H54 (cell line): ENCODE results near the gene S100A1.

Source experiments
- DNase-seq: peaks from one replicate; pipeline ENCODE4 v3.0.0; 2011; ENCODE audit warnings: low spot score, mixed read lengths; ENCODE audit not compliant: insufficient read length
- FAIRE-seq: peaks from 3 replicates; lab custom pipeline; 2011; peaks lifted over from hg19 to GRCh38; lab: Jason Lieb, UNC
- POLR2A ChIP-seq: IDR thresholded peaks from 2 replicates; pipeline ENCODE4 v1.6.1; 2011; ENCODE audit warnings: low read depth, mild to moderate bottlenecking, low read length

Gene S100A1

DNA sequence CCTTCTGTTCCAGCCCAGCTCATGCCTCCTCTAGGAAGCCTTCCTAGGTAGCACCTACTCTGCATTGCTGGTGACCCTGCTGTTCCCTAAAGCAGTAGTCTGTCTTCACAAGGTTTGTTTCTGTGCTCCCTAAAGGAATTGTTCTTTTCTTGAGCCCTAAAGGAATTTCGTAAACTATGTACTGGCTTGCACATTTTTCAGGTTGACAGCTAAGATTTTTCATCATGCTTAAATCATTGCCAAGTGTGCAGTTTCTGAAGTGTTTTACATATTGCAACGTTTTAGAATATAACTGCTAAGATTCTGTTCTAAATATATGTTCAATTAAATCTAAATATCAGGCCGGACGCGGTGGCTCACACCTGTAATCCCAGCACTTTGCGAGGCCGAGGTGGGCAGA lies 28.4 kb upstream of the S100A1 start:
- no peak for FAIRE-seq
- TF ChIP-seq POLR2A = no peak
- no peak for DNase-seq

DNA sequence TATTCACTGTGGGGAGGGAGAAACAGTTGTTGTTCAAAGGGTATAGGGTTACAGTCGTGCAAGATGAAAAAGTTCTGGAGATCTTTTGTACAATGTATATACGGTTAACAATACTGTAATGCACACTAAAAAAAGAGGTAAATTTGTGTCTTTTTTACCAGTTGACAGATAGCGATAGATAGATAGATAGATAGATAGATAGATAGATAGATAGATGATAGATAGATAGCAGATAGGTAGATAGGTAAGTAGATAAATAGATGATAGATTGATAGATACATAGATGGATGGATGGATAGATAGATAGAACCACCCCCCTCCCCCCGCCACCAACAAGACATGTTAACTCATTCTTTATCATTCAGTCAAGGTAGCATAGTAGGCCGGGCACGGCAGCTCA lies 25.5 kb upstream of the S100A1 start:
- no peak for DNase-seq
- no peak for FAIRE-seq
- no peak for TF ChIP-seq POLR2A

DNA sequence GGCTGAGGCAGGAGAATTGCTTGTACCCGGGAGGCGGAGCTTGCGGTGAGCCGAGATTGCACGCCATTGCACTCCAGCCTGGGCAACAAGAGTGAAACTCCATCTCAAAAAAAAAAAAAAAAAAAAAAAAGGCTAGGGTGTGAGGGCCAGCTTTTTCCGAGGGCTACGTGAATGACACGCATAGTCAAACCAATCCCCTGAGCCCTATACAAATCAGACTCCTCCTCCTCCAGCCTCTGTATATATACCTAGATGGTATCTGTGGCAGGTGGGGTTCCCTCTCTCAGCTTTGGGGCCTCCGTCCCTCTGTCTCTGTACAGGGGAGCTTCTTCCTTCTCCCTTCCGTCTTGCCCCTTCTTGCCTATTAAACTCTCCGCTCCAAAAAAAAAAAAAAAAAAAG lies 22.0 kb upstream of the S100A1 start:
- FAIRE-seq (no peak), DNase-seq (no peak)
- no peak for TF ChIP-seq POLR2A

DNA sequence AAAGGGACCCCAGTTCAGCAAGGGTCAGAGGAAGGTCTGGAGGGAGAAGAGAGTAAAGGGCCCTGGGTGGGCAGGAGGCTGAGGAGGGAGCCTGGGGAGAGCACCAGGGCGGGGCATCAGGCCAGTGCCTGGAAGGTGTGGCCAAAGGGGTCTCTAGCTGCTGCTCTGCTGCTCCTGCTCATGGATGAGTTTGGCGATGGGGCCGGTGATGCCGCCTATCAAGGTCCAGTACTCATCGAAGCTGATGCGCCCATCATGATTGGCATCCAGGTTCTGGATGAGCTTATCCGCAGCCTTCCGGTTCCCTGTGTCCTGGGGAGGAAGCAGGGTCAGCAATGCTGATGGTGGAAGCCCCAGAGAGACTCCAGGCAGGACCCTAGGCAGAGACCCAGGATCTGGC lies 20.9 kb upstream of the S100A1 start:
- no peak for TF ChIP-seq POLR2A
- FAIRE-seq (no peak), DNase-seq (no peak)

DNA sequence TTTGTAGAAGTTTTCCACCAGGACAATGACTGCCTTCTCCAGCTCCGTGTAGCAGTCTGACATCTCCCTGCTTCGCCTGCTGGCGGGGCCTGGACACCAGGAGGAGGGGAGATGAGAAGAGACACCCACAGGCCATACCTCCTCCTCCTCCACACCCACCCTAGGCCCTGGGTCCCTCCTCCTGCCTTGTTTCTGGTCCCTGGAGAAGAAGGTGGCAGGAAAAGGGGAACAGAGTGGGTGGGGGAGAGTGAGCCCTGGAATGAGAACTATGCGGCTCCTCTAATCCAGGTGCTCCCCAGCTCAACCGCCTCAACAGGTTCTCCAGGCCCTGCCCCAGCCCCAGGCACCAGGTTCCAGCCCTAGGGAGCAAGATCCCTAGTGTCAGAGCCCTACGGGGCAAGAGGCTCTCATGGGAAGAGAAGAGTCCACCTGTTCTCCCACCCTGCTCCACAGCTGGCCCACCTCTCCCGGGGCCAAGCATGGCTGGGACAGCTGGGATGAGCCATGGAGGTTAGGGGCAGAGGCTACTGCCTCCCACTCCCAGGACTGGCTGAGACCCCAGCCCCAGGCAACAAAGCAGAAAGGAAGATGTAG lies 20.0 kb upstream of the S100A1 start:
- DNase-seq (no peak), FAIRE-seq (no peak)
- TF ChIP-seq POLR2A = no peak

DNA sequence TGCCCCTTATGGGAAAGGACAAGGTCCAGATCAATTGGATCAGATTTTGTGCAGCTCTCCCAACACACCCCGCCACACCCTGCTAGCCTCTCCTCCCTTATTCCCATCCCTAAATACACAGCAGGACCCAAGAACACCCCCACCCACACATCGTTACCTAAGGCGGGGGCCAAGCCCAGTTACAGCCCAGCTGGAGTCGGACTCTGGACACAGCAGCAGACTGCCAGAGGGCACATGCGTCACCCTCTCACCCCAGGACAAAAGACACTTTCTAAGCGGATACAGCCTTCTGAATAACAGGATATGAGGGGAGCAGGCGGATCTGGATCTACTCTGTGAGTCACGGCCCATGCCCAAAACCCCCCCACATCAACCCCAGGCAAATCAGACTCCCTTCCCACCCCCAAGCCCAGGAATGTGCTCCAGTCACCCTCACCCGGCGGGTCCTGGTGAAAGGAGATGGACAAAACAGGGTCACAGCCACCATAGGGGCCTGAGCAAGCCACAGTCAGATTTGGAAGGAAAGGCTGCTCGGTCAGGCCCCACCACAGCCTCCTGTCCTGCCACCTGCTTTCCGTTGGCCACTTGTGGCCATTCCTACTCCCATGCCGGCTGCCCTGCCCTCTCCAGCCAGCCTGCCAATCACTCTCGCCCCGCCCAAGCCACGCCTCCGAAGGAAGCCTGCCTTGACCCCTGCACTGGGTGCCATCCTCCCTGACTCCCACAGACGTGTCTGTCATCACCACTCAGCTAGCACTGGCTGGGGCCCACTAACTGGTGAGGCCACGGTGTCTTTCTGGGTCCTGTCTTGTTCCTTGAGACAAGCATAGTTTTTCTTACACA lies 19.3 kb upstream of the S100A1 start:
- FAIRE-seq (no peak), DNase-seq (peak; percentile 88)
- TF ChIP-seq POLR2A = peak; percentile 63

DNA sequence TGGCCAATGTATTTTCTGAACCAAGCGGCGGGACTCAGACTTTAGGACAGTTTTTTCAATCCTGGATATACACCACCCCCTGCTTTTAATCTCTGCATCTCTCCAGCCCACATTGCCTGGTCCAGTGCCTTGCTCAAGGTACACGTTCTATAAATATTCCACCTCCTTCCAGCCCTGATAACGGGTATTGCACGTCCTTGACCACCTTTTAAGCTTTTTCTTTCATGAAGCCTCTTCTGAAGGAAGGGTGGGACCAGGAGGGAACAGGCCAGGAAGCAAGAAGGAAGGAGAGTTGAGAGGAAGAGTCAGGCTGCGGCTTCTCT lies 18.7 kb upstream of the S100A1 start:
- FAIRE-seq (no peak), DNase-seq (no peak)
- TF ChIP-seq POLR2A = no peak

DNA sequence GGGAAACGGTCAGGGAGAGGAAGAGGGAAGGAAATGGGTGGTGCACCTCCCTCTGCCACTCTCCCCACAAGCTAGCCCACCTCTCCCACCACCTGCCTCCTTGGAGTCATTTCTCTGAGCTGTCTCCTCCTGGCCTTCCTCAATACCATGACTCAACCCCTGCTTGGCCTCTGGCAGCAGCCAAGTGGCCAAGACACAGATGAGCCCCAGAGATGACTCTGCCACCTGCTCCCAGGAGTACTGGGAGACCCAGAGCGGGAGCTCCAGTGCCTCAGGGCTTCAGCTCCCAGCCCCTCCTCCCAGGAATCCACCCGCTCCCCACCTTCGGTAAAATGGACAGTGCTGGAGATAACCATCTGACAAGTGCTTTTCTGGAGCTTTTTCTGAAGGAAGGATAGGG lies 17.9 kb upstream of the S100A1 start:
- no peak for TF ChIP-seq POLR2A
- FAIRE-seq = no peak

DNA sequence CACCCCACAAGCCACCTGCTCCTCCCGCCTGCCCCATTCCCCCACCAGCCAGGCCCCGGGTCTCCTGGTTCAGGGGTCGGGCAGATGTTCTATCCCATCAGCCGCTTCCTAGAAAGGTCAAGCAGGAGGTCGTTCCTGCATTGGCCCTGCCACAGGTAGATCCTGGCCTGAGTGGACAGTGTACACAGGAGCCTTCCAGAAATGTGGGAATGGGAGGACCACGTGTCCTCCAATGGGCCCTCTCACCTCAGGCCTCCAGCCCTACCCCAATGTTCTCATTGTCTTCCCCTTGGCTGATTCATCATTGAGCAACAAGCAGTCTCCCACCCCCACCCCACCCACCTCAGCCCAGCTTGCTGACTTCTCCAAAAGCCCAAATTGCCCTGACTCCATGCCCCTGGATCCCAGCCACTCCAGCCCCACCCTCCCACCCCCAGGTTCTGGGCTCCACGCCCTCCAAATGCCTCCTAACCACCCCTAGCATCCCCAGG lies 17.4 kb upstream of the S100A1 start:
- no peak for TF ChIP-seq POLR2A
- DNase-seq (peak; percentile 47), FAIRE-seq (no peak)

More for the DNA sequence above, 17.9 kb upstream of the S100A1 start:
- peak; percentile 60 for DNase-seq

DNA sequence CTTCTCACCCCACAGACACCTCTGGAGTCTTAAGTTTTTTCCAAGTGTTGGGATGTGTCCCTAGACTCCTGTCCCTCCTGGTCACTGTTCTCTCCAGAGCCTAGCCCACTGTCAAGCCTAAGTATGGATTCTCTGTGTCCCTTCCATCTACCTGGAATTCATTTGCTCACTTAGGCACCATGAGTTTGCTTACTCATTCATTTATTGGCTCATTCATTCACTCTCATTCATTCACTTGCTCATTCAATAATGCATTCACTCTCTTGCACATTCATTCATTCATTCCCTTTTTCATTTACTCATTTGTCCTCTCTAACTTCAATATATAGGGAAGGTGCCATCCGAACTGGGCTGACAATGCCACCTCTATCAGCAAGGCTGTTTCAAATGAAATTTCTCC lies 16.9 kb upstream of the S100A1 start:
- no peak for TF ChIP-seq POLR2A
- FAIRE-seq (no peak), DNase-seq (no peak)

DNA sequence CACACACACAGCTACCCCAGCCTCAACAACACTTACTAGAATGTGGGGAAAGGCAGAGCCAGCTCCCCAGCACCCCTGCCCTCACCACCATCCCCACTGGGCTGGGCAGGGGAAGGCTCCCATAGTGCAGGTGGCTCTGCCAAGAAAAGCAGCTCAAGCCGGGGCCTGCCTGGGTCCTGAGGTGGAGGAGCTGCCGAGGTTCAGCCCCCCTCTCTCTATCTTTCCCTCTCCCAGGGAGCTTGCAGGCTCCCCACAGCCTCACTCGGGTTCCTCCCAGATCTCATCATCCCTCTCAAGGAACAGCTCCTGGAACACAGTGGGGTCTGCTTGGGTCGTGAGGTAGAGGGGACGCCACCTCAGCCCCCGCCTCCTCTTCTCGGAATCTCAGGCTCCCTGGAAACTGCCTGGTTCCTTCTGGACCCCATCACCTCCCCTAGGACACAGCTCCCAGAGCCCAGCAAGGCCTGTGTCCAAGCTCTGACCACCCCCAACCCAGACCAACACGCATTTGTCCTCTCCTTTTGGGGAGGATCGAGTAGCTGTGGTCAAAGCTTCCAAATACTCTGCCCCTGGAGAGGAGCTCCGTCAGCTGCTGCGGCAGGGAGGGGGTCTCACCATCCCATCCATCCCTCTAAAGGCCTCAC lies 16.0 kb upstream of the S100A1 start:
- no peak for TF ChIP-seq POLR2A
- FAIRE-seq (no peak), DNase-seq (no peak)

DNA sequence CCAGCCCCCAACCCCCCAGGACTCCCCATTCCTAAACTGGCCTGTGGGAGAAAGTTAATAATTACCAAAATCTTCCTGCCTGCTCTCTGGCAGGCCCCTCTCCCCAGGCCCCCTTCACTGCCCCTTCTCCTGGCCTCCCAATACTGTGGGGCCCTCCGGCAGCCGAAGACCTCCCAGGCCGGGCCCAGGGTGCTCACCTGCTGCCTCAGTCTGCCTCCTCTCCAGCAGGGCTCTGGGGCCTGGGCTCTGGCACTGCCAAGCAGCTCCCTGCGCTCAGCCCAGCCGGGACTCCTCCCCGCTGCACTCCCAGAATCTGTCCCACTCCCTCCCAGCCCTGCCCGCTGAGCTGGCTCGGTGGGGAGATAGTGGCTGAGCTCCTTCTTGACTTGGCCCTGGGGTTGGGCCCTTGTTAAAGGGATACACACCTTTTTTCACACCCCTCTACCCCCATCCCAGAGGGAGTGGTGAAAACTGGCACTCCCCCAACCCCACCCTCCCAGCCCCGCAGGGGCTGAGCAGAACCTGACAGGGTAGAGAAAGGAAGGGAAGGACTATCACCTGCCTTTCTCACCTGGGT lies 15.4 kb upstream of the S100A1 start, which contains the start of gene S100A16:
Gene S100A16, minus strand, starts transcription at position 383 of the 577 bp plus-strand sequence. CDS start 4,986 bp downstream, outside the sequence.
- DNase-seq (peak; percentile 61), FAIRE-seq (no peak)
- peak; percentile 91 for TF ChIP-seq POLR2A

DNA sequence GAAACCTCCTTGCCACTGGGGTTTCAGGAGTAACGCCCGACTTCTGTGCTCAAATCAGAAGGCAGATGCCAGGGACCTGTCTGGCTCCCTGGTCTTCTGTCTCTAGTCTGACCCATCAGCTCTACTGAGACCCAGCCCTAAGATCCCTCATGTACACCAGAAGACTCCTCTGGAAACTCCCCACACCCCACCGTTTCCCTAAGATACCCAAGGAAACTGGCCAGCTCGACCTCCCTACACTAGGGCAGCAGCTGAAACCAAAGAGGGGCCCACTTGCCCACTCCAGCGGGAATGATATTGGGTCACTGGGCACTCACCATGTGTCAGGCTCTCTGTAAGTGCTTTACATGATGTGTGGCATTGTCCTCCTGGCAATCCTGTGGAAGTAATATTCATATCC lies 14.8 kb upstream of the S100A1 start:
- DNase-seq = no peak
- FAIRE-seq = no peak
- TF ChIP-seq POLR2A = no peak
